Parathyroid adenoma (tissue), 2 donors: ENCODE results near the gene ISLR.

ENCODE experiments used
- H2AFZ ChIP-seq: fragments of 300-600 bp; sonication (generic); one replicate; pipeline ENCODE4 v1.7.0; 2017; ENCODE audit warnings: antibody characterized with exemption, mild to moderate bottlenecking
- H3K27ac ChIP-seq: fragments of 300-600 bp; sonication (generic); one replicate; pipeline ENCODE4 v1.7.0; 2017
- H3K27me3 ChIP-seq: fragments of 300-600 bp; sonication (generic); one replicate; pipeline ENCODE4 v1.7.0; 2017; ENCODE audit warnings: low read length; ENCODE audit not compliant: control insufficient read depth, insufficient read depth
- H3K36me3 ChIP-seq: fragments of 300-600 bp; sonication (generic); one replicate; pipeline ENCODE4 v1.7.0; 2017; ENCODE audit warnings: low read length; ENCODE audit not compliant: control insufficient read depth, insufficient read depth
- H3K4me1 ChIP-seq: fragments of 300-600 bp; sonication (generic); one replicate; pipeline ENCODE4 v1.7.0; 2017; ENCODE audit warnings: control low read depth
- H3K4me2 ChIP-seq: fragments of 300-600 bp; sonication (generic); one replicate; pipeline ENCODE4 v1.7.0; 2017; ENCODE audit warnings: low read length
- H3K4me3 ChIP-seq: fragments of 300-600 bp; sonication (generic); one replicate; pipeline ENCODE4 v1.7.0; 2017; ENCODE audit warnings: low read depth, low read length
- H3K79me2 ChIP-seq: fragments of 300-600 bp; sonication (generic); one replicate; pipeline ENCODE4 v1.7.0; 2017; ENCODE audit warnings: control low read depth
- H3K9ac ChIP-seq: fragments of 300-600 bp; sonication (generic); one replicate; pipeline ENCODE4 v1.7.0; 2017; ENCODE audit warnings: mild to moderate bottlenecking
- H3K9me3 ChIP-seq: fragments of 300-600 bp; sonication (generic); one replicate; pipeline ENCODE4 v1.7.0; 2017; ENCODE audit warnings: low read length; ENCODE audit not compliant: control insufficient read depth
- CTCF ChIP-seq: fragments of 300-600 bp; sonication (generic); IDR thresholded peaks from one replicate; pipeline ENCODE4 v1.7.0; 2017; ENCODE audit warnings: antibody characterized with exemption, mild to moderate bottlenecking
- donor health status: primary hyperparathyroidism.

The ISLR gene

GRCh38 chr15:74173380-74174218 lies at the start of gene ISLR:
TSS of gene ISLR (plus strand) at chr15:74173710. CDS start at chr15:74174859, 1,149 bp downstream.
- Histone ChIP-seq H3K9ac (no peak within 1 kb of the TSS), H3K4me1 (no peaks in the 10 kb centered on the region), H3K4me3 (no peak within 1 kb of the TSS)

GRCh38 chr15:74124196-74124595 lies 49.3 kb upstream of the ISLR start:
- H3K27me3 ChIP-seq = peaks cover 3% of the 10 kb centered on the region
- H3K4me1 ChIP-seq = no peaks in the 10 kb centered on the region
- H3K36me3 ChIP-seq = no peaks in the 10 kb centered on the region
- no peaks in the 10 kb centered on the region for H3K79me2 ChIP-seq
- no peak overlapping the region for H3K4me3 ChIP-seq
- H2AFZ ChIP-seq = no peak overlapping the region
- H3K4me2 ChIP-seq = no peak overlapping the region
- H3K27ac ChIP-seq = no peak overlapping the region
- no peak overlapping the region for H3K9ac ChIP-seq
- no peaks in the 10 kb centered on the region for H3K9me3 ChIP-seq
- TF ChIP-seq CTCF = no peak

More at GRCh38 chr15:74173380-74174218, at the start of gene ISLR:
- H2AFZ ChIP-seq = no peak within 1 kb of the TSS
- no peaks in the 10 kb centered on the region for H3K9me3 ChIP-seq
- no peak within 1 kb of the TSS for H3K4me2 ChIP-seq
- H3K79me2 ChIP-seq = no peaks in the 10 kb centered on the region
- no peak for TF ChIP-seq CTCF
- H3K27me3 ChIP-seq = no peaks in the 10 kb centered on the region
- no peaks in the 10 kb centered on the region for H3K36me3 ChIP-seq
- peak within 1 kb of the TSS; percentile 56 for H3K27ac ChIP-seq

GRCh38 chr15:74124759-74125158 lies 48.8 kb upstream of the ISLR start:
- TF ChIP-seq CTCF = no peak
- Histone ChIP-seq H3K9me3 (no peaks in the 10 kb centered on the region), H3K4me3 (no peak overlapping the region), H2AFZ (no peak overlapping the region), H3K9ac (no peak overlapping the region), H3K27ac (no peak overlapping the region), H3K36me3 (no peaks in the 10 kb centered on the region), H3K4me1 (no peaks in the 10 kb centered on the region), H3K27me3 (peaks cover 3% of the 10 kb centered on the region), H3K79me2 (no peaks in the 10 kb centered on the region), H3K4me2 (no peak overlapping the region)

GRCh38 chr15:74127255-74127953 lies 46.1 kb upstream of the ISLR start:
- no peaks in the 10 kb centered on the region for H3K36me3 ChIP-seq
- no peak overlapping the region for H3K27ac ChIP-seq
- no peaks in the 10 kb centered on the region for H3K79me2 ChIP-seq
- peak overlapping the region; percentile 16 for H3K4me3 ChIP-seq
- H3K9me3 ChIP-seq = no peaks in the 10 kb centered on the region
- peak overlapping the region; percentile 64 for H3K4me2 ChIP-seq
- H3K4me1 ChIP-seq = no peaks in the 10 kb centered on the region
- H2AFZ ChIP-seq = no peak overlapping the region
- peaks cover 3% of the 10 kb centered on the region for H3K27me3 ChIP-seq
- peak; percentile 81 for TF ChIP-seq CTCF
- H3K9ac ChIP-seq = no peak overlapping the region
